ENCODE measurements around the gene ZNF846.

DNA sequence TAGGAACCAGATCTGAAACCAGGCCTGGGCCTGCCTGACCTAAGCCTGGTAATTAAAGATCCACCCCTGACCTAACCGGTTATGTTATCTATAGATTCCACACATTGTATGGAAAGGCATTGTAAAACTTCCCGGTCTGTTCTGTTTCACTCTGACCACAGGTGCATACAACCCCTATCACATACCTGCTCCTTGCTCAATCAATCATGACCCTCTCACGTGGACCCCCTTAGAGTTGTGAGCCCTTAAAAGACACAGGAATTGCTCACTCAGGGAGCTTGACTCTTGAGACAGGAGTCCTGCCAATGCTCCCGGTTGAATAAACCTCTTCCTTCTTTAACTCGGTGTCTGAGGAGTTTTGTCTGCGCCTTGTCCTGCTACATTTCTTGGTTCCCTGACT lies 66.4 kb downstream of the ZNF846 start:
- TF ChIP-seq, protein P1, sequence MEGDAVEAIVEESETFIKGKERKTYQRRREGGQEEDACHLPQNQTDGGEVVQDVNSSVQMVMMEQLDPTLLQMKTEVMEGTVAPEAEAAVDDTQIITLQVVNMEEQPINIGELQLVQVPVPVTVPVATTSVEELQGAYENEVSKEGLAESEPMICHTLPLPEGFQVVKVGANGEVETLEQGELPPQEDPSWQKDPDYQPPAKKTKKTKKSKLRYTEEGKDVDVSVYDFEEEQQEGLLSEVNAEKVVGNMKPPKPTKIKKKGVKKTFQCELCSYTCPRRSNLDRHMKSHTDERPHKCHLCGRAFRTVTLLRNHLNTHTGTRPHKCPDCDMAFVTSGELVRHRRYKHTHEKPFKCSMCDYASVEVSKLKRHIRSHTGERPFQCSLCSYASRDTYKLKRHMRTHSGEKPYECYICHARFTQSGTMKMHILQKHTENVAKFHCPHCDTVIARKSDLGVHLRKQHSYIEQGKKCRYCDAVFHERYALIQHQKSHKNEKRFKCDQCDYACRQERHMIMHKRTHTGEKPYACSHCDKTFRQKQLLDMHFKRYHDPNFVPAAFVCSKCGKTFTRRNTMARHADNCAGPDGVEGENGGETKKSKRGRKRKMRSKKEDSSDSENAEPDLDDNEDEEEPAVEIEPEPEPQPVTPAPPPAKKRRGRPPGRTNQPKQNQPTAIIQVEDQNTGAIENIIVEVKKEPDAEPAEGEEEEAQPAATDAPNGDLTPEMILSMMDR (IDR thresholded peaks at IDR 0.05; ENCODE audit: insufficient read depth, low read length): no peak
- TF ChIP-seq POLR2AphosphoS5 (IDR thresholded peaks at IDR 0.05; ENCODE audit: low read depth): no peak
- TF ChIP-seq REST (IDR thresholded peaks at IDR 0.05; ENCODE audit: insufficient replicate concordance, low read depth): no peak
- TF ChIP-seq SPI1 (IDR thresholded peaks at IDR 0.05; ENCODE audit: borderline replicate concordance, low read depth): no peak

All from HL-60 (cell line).